ENCODE results near the gene C1GALT1.

DNA sequence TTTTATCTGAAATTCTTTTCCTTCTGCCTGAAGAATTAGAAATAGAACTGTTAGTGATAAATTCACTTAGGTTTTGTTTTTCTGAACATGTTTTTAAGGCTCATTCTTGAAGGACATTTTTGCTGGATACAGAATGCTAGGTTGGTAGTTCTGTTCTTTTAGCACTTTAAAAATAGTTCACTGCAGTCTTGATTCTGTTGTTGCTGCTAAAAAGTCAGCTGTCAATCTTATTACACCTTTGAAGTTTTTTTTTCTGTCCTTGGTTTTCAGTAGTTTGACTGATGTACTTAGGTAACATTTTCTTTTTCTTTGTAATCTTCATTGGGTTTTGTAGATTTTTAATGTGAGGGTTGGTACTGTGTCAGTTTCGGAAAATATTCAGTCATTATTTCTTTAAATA is 48.7 kb downstream of the C1GALT1 start:
- TF ChIP-seq, protein P1, sequence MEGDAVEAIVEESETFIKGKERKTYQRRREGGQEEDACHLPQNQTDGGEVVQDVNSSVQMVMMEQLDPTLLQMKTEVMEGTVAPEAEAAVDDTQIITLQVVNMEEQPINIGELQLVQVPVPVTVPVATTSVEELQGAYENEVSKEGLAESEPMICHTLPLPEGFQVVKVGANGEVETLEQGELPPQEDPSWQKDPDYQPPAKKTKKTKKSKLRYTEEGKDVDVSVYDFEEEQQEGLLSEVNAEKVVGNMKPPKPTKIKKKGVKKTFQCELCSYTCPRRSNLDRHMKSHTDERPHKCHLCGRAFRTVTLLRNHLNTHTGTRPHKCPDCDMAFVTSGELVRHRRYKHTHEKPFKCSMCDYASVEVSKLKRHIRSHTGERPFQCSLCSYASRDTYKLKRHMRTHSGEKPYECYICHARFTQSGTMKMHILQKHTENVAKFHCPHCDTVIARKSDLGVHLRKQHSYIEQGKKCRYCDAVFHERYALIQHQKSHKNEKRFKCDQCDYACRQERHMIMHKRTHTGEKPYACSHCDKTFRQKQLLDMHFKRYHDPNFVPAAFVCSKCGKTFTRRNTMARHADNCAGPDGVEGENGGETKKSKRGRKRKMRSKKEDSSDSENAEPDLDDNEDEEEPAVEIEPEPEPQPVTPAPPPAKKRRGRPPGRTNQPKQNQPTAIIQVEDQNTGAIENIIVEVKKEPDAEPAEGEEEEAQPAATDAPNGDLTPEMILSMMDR (IDR thresholded peaks at IDR 0.05) = no peak
- no peak for TF ChIP-seq POLR2A (IDR thresholded peaks at IDR 0.05)

All from lower leg skin (tissue), 3 donors.